GM19467 (cell line): ENCODE data around the gene CD58.

ENCODE experiments used
- ATAC-seq: cut with Tn5 transposase; IDR thresholded peaks from one replicate; pipeline ENCODE4 v1.9.1; 2021; ENCODE audit warnings: mild to moderate bottlenecking, moderate library complexity; ENCODE audit not compliant: unreplicated experiment

CD58 gene

GRCh38 chr1:116545359-116545705 lies 25.5 kb downstream of the CD58 start:
- ATAC-seq = no peak

GRCh38 chr1:116544588-116545358 lies 26.1 kb downstream of the CD58 start:
- peak; percentile 46 for ATAC-seq

- ATAC-seq = no peak
Observed at GRCh38 chr1:116540088-116540487, 30.7 kb downstream of the CD58 start.

GRCh38 chr1:116538544-116538943 lies 32.3 kb downstream of the CD58 start:
- peak; percentile 62 for ATAC-seq

GRCh38 chr1:116537898-116538297 lies 32.9 kb downstream of the CD58 start:
- ATAC-seq = no peak

- no peak for ATAC-seq
Observed at GRCh38 chr1:116537040-116537831, 33.6 kb downstream of the CD58 start.

- ATAC-seq = no peak
Observed at GRCh38 chr1:116534014-116534739, 36.6 kb downstream of the CD58 start.

GRCh38 chr1:116533429-116533820 lies 37.4 kb downstream of the CD58 start:
- ATAC-seq = no peak

GRCh38 chr1:116532671-116533428 lies 38.0 kb downstream of the CD58 start:
- no peak for ATAC-seq

GRCh38 chr1:116531917-116532316 lies 38.9 kb downstream of the CD58 start:
- ATAC-seq = no peak

GRCh38 chr1:116529681-116530080 lies 41.1 kb downstream of the CD58 start:
- ATAC-seq = no peak

GRCh38 chr1:116529199-116529631 lies 41.6 kb downstream of the CD58 start:
- no peak for ATAC-seq

- ATAC-seq = no peak
Observed at GRCh38 chr1:116528329-116529083, 42.3 kb downstream of the CD58 start.

GRCh38 chr1:116525440-116525839 lies 45.4 kb downstream of the CD58 start:
- no peak for ATAC-seq

GRCh38 chr1:116521186-116521585 lies 49.6 kb downstream of the CD58 start:
- no peak for ATAC-seq

GRCh38 chr1:116518400-116518799 lies 52.4 kb downstream of the CD58 start:
- no peak for ATAC-seq

GRCh38 chr1:116516631-116517030 lies 54.2 kb downstream of the CD58 start:
- ATAC-seq = no peak

GRCh38 chr1:116515702-116516101 lies 55.1 kb downstream of the CD58 start:
- no peak for ATAC-seq

- ATAC-seq = peak; percentile 73
Observed at GRCh38 chr1:116514708-116515525, 55.9 kb downstream of the CD58 start.
